Activated T-helper 1 cell treated with Interleukin-2 at 50 U/mL for 16 hours (primary cell): Measurements from ENCODE around the gene NT5E.

ENCODE experiments used
- DNase-seq: peaks from one replicate; pipeline ENCODE4 v3.0.0-alpha.2; 2020; ENCODE audit warnings: low read depth

NT5E gene

GRCh38 chr6:85421972-85422371 is 27.9 kb upstream of the NT5E start:
- no peak for DNase-seq

- no peak for DNase-seq
Observed at GRCh38 chr6:85422996-85423395, 26.9 kb upstream of the NT5E start.

- no peak for DNase-seq
Observed at GRCh38 chr6:85424981-85425380, 24.9 kb upstream of the NT5E start.

DNA sequence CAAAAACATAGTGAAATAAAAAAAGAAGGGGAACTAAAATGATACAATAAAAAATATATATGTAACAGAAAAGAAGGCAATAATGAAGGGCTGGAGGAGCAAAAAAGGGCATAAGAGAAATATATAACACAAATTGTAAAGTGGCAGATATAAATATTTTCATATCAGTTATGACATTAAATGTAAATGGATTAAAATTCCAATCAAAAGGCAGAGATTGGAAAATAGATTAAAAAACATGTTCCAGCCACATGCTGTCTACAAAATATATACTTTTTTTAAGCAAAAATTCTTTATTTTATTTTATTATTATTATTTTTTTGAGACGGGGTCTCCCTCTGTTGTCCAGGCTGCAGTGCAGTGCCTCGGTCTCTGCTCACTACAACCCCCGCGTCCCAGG is 23.9 kb upstream of the NT5E start:
- no peak for DNase-seq

DNA sequence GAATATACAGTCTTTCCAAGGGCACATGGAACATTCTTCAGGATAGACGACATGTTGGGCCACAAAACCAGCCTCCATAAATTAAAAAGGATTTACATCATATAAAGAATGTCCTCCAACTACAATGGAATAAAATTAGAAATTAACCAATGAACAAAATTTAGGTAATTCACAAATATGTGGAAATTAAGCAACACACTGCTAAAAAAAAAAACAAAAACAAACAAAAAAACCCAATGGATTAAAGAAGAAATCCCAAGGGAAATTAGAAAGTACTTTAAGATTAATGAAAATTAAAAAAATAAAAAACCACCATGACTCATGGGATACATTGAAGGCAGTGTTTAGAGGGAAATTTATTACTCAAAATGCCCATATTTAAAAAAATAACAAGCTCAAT is 21.4 kb upstream of the NT5E start:
- DNase-seq = no peak

DNA sequence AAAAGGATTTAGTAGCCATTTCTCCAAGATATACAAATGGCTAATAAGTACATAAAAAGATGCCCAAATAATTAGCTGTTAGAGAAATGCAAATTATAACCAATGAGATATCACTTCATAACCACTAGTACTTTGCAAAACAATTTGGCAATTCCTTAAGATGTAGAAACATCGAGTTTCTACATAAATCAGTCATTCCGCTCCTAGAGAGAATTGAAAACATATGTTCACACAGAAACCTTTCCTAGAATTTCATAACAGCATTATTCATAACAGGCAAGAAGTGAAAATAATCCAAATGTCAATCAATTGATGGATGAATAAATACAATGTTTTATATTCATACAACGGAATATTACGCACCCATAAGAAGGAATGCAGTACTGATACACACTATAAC is 20.5 kb upstream of the NT5E start:
- no peak for DNase-seq

DNA sequence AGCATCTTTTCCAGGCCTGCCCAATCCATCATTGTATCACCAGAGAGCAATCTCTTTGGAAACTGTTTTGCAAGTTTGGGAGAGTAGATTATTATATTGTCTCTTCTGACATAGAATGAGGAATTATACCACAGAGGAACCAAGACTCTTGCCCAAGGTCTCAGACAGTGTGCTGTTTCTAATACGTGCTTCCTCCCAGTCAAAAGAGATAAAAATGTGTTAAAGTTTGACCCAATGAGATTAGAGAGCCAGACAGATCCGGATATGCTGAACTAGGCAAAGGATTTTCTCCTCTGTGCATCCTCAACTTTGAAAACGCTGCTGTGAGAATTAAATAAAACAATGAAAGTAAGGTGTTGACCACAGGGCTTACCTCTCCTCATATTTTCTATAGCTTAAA is 18.6 kb upstream of the NT5E start:
- DNase-seq = no peak

GRCh38 chr6:85432554-85432953 is 17.3 kb upstream of the NT5E start:
- no peak for DNase-seq

DNA sequence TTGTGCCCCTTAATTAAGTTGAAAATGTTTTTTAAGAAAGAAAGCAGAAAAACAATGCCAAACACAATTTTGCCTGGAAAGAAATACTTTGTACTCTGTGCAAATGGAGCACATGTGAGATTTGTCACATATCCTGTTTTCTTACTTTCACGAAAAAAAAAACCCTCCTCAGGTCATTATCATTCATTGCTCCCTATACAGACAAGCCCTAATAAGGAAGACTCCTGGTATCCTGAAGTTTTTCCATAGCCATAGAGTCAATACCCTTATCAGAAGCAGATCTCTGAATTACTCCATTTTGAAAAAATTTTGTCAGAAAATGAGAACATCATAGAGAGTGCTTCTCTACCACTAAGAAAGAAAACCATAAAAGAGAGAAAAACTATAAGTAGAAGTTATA is 14.0 kb upstream of the NT5E start:
- no peak for DNase-seq

GRCh38 chr6:85436411-85436810 is 13.5 kb upstream of the NT5E start:
- no peak for DNase-seq

DNA sequence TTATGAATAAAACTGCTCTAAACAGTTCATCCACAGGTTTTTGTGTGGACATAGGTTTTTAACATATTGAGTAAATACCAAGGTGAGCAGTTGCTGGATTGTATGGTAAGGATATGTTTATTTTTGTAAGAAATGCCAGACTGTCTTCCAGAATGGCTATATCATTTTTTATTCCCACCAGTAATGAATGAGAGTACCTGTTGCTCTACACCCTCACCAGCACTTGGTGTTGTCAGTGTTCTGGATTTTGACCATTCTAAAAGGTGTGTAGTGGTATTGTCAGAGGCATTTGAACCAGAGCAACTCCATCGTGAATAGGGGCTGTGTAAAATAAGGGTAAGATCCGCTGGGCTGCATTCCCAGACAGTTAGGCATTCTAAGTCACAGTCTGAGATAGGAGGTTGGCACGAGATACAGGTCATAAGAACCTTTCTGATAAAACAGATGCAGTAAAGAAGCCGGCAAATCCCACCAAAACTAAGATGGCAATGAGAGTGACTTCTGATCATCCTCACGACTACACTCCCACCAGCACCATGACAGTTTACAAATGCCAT is 12.9 kb upstream of the NT5E start:
- no peak for DNase-seq

GRCh38 chr6:85443349-85444117 is 6.3 kb upstream of the NT5E start:
- DNase-seq = no peak

DNA sequence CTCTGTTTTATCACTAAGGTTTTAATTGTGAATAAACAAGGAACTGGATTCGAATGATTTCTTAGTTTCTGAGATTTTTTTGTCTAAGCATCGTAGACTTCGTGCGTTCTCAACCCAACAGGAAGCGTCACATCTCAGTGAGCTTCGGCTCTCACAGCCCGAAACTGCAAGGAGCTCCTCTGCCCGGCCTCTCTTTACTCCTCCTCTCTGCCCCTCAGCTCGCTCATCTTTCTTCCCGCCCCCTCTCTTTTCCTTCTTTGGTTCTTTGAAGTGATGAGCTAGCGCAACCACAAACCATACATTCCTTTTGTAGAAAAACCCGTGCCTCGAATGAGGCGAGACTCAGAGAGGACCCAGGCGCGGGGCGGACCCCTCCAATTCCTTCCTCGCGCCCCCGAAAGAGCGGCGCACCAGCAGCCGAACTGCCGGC is 480 bp upstream of the NT5E start:
- no peak for DNase-seq

GRCh38 chr6:85451565-85452306 is 1.9 kb downstream of the NT5E start:
- no peak for DNase-seq

- no peak for DNase-seq
Observed at GRCh38 chr6:85452441-85452881, 2.6 kb downstream of the NT5E start.

DNA sequence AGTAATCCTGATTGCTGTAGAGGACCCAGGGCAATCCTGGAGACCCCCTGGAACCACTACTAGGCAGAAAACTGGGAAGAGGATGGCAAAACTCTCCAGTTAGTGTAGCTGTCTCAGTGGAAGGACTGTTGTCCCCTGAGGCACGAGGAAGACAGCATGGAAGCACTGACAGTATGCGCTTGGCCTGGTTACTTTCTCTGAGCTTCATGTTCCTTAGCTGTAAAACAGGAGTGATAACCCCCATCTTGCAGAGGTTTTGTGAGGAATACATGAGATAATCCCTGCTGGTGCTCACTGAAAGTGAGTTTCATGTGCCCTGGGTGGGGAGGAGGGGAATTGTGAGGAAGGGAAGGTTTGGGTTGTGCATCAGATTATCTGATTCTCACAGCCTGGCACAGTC is 3.2 kb downstream of the NT5E start:
- DNase-seq = no peak

- no peak for DNase-seq
Observed at GRCh38 chr6:85453490-85453889, 3.6 kb downstream of the NT5E start.

- no peak for DNase-seq
Observed at GRCh38 chr6:85455471-85456026, 5.7 kb downstream of the NT5E start.

DNA sequence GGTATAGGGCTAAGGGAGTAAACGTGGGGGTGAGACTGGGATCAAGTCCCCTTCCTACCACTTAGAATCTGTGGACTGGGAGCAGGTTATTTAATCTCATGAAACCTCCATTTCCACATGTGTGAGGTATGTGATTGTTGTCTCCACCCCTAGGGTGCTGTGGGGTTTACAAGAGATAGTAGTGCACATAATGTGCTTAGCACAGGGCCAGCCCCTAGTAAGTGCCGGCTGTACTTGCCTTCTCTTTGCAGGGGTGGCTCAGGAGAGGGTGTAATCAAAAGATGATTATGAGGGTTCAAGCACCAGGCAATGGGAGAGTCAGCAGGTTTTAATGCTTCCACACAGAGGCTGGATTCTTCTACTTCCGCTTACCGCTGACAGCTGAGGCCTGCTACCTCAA is 6.9 kb downstream of the NT5E start:
- no peak for DNase-seq

GRCh38 chr6:85458184-85458583 is 8.3 kb downstream of the NT5E start:
- no peak for DNase-seq

DNA sequence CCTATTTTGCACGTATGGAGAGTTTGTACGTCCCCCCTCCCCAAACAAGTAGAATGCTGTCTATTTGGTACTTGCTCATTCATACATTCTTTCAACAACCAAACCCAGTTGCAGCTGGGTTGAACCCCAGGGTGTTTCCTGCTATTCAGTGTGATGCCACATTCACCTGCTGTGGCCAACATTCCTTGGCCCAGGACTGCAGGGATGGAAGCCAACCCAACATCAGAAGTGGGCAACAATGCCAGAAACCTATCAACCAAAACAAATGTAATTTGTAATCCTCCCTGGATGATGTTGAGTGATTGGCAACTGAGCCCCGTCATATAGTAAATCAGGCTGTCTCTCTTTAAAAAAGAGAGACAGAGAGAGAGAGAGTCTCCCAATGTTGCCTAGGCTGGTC is 8.9 kb downstream of the NT5E start:
- no peak for DNase-seq

DNA sequence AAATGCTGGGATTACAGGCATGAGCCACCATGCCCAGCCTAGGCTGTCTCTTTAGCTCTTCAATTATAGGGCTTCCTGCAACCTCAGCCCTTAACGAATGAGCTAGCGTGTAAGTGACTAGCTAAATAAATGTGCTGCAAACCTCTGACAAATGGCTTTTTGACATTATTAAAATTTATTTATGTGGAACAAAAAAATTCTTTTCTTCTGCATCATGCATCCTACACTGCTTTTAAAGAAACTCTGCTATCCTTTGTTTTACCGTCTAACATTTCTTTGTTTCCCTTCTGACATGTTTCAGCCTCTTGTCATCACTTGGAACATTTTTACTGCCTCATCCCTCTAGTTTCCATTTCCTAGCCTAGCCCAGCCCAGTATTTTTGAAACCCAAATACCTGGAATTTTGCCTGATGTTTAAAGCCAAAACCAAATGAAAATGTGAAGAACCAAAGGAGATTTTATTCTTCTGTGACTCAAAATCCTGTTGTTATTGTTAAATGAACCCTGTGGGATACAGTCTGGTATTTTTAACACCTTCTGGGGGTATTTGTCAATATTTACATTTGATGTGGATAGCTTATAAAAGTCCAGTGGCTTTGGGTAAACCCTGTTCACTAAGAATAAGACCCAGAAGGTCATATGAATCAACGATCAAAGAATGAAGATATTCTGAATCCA is 9.5 kb downstream of the NT5E start:
- DNase-seq = no peak
